DMS 273 treated with DMSO at 0.1 percent for 48 hours (cell line): Measurements from ENCODE around the gene PKHD1.

Experiments
- DNase-seq: peaks from one replicate; lab custom pipeline; 2025; lab: John Stamatoyannopoulos, UW

The PKHD1 gene

GRCh38 chr6:51619042-51619799, 468.2 kb downstream of the PKHD1 start:
- no peak for DNase-seq

- DNase-seq = no peak
These were observed 468.9 kb downstream of the PKHD1 start for GRCh38 chr6:51618563-51618962.

GRCh38 chr6:51617751-51618150, 469.7 kb downstream of the PKHD1 start:
- DNase-seq = no peak

GRCh38 chr6:51616243-51616642, 471.2 kb downstream of the PKHD1 start:
- no peak for DNase-seq

- DNase-seq = no peak
These were observed 472.7 kb downstream of the PKHD1 start for GRCh38 chr6:51614725-51615124.

- no peak for DNase-seq
These were observed 473.9 kb downstream of the PKHD1 start for GRCh38 chr6:51613558-51613957.

- DNase-seq = no peak
These were observed 478.5 kb downstream of the PKHD1 start for GRCh38 chr6:51608932-51609331.

- no peak for DNase-seq
These were observed 479.0 kb downstream of the PKHD1 start for GRCh38 chr6:51608383-51608782.

- DNase-seq = no peak
These were observed 486.9 kb downstream of the PKHD1 start for GRCh38 chr6:51600514-51600913.

GRCh38 chr6:51598171-51598570, 489.2 kb downstream of the PKHD1 start:
- DNase-seq = no peak

GRCh38 chr6:51594981-51595380, 492.4 kb downstream of the PKHD1 start:
- no peak for DNase-seq

GRCh38 chr6:51585264-51585663, 502.1 kb downstream of the PKHD1 start:
- DNase-seq = no peak

- no peak for DNase-seq
These were observed 503.2 kb downstream of the PKHD1 start for GRCh38 chr6:51584163-51584562.

- DNase-seq = no peak
These were observed 508.4 kb downstream of the PKHD1 start for GRCh38 chr6:51578994-51579393.

GRCh38 chr6:51578362-51578761, 509.1 kb downstream of the PKHD1 start:
- DNase-seq = no peak

- DNase-seq = no peak
These were observed 513.4 kb downstream of the PKHD1 start for GRCh38 chr6:51574040-51574439.

GRCh38 chr6:51571168-51571567, 516.2 kb downstream of the PKHD1 start:
- no peak for DNase-seq

GRCh38 chr6:51570168-51570921, 517.1 kb downstream of the PKHD1 start:
- DNase-seq = no peak

- no peak for DNase-seq
These were observed 517.8 kb downstream of the PKHD1 start for GRCh38 chr6:51569594-51569993.

- no peak for DNase-seq
These were observed 518.6 kb downstream of the PKHD1 start for GRCh38 chr6:51568771-51569170.

- DNase-seq = no peak
These were observed 521.9 kb downstream of the PKHD1 start for GRCh38 chr6:51565472-51565871.
